ENCODE results near the gene USH2A. TPM values are rescaled to one million over a fixed set of nuclear protein-coding genes. Genes with fewer than 3 reads are reported as not detected.

The USH2A gene
- total RNA-seq, 1 donor from 2014 or later: 1.5 TPM

DNA sequence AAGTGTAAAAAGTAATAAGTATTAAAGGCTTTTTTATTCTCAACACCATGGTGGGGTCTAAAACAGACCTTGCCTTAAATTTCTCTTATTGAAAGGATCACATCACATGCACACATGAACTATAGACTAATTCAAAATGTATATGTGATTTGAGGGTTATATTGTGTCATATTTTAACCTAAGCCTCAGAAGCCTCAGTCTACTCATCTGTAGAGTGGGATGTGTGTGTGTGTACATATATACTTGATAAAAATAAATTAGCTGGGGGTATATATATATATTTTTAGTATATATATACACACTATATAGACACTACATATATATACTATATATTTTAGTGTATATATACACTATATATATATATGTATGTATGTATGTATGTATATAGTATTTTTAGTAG is 797.3 kb downstream of the USH2A start:
- no peak for ATAC-seq
- no peak for DNase-seq (ENCODE audit: low spot score)

DNA sequence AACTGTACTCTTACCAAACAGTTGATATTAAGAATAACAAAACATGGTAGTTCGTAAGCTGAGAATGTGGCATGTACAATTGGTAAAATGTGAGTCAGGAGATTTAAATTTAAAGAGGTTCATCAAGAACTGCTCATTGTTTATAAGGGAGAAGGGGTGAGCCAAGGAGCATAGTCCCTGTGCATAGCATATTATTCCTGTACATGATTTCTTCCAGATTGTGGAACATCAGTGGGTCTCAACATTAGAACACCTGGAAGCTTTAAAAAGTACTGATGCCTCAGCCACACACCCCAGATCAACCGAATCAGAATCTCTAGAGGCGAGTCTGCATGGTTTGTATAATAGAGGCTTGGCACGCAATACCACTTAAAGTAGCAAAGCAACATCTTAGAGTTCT is 800.1 kb downstream of the USH2A start:
- ATAC-seq (no peak), DNase-seq (ENCODE audit: low spot score) (no peak)

DNA sequence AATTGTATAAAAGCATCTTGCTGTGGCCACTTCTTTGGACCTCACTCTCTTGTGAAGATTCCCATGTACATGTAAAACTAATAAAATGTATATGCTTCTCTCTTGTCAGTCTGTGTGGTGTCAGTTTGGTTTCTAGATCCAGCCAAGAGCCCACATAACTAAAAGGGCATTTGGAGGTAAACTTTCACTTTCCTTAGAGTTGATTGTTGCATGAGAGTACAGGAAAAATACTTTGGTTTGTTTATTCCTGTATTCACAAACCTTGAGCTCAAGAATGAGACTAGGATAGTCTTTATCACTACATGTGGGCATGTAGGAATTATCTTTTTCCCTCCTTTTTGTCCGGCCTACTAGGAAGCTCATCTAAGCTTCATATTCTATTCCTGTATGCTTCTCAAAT is 805.3 kb downstream of the USH2A start:
- ATAC-seq (peak; percentile 33), DNase-seq (ENCODE audit: low spot score) (no peak)

DNA sequence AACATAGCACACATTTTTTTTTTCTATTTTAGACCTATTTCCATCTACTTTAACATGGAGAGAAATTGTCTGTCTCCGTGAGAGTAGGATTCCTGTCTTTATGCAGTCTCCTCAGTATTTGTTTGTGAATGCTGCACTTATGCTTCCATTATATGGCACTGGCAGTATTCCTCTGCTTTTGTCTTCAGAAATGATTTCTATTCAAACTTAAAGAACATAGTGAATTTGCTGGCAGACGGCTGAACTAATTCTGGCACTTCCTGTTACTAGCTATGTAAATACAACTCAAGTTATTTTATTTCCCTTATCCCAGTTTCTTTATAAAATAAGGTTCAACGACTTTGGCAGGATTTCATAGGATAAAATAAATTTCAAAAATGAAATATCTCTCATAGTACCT is 810.9 kb downstream of the USH2A start:
- no peak for DNase-seq (ENCODE audit: low spot score)
- ATAC-seq: no peak

DNA sequence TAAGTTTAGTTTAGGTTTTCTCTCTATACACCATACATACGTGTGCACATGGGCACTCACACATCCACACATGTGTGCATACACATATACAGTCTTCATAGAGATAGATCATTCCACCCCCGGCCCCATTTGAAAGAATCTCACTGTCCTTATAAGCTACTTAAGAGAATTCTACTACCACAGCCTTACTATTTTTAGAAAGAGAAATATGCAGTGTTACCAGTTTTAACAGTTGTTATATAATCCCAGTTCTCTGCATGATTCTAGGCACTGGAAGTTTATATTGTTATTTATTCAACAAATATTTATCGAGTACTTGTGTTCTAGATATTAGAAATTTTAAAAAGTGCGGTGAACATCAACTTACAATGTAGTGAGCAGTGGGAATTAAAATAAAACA is 814.6 kb downstream of the USH2A start:
- peak; percentile 13 for ATAC-seq
- DNase-seq (ENCODE audit: low spot score): no peak

DNA sequence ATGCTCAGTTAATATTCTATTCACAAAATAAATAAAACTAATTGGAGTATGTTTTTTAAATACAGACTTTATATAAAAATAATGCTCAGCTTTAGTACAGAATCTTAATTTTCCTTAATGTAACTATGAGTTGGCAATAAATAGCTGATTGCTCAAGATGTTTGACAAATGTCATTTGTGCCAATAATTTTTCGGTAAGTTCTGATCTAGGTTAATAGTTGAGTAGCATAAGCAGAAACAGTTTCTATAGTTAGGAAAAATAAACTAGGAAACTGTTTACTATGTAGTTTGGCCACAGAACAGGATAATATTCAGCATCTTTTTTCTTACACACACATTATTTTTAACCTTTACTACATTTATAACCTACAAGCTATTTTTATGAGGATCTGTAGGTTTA is 815.8 kb downstream of the USH2A start:
- peak; percentile 38 for ATAC-seq

DNA sequence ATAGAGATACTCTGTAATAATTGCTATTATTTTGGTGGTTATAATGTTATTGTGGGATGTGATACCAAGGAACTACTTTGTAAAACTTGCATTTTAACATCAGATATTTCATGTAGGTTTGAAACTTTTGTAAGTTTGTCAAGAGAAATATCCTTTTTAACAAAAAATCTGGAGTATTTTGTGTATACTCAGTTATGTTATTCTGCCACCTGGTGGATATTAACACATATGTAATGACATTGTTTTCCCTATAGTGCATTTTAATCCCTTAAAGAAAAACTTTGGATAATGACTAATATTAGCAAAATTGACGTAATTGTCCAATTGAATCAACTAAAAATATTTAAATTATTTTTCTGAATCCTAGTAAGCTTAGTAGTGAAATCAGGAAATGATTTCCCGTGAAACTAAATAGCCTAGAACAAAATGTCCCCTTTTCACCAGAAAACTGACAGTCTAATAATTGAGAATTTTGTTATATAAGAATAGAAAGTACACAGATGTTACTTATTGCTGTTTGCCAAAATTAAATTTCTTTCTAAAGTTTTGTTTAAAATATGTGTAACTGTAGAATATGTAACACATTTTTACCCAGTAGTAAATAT is 816.6 kb downstream of the USH2A start:
- no peak for DNase-seq (ENCODE audit: low spot score)
- ATAC-seq: peak; percentile 51

More for the DNA sequence above, 815.8 kb downstream of the USH2A start:
- DNase-seq (ENCODE audit: low spot score): no peak

DNA sequence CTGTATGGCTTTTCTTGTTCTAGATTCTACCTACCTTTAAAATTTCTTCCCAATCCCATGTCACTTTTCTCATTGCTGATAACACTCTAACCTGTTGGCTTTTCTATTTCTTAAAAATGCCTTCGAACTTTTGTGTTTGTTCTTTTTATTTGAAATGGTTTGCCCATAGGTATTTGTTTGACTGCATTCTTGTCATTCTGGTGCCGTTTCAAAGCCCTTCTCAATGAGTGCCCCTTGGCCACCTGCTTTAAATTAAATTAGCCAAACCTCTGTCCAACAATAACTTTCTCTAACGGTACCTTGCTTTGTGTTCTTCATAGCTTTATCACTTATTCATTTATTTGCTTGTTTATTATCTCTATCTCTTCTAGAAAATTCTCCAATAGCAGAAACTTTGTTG is 817.2 kb downstream of the USH2A start:
- ATAC-seq (no peak), DNase-seq (ENCODE audit: low spot score) (no peak)

DNA sequence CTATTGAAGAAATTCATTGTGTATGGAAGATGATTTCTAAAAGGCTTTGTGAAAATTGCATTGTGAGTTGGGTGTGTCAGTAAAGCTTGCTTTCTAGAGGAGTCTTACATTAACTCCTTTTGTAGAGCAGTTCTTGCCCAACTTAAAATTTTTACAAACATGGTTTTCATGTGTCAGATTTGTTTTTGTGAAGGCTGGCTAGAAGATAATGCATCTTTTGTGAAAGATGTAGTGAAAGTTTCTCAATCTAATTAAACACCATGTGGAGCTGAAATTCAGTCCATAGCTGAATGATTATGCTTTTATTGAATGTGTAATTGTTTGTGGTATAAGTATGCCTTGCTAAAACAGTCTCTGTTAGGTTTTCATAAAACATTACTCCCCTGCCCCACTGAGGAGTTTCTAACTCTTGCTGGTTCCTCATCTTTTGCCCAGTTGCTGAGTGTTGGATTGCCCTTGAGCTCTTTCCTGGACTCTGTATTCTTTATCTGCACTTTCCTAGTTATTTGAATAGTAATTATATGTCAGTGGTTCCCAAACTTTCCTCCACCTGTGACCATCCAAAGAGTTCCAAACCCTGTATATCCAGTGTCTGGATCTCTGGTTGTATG is 818.1 kb downstream of the USH2A start:
- DNase-seq (ENCODE audit: low spot score) (no peak), ATAC-seq (peak; percentile 35)

DNA sequence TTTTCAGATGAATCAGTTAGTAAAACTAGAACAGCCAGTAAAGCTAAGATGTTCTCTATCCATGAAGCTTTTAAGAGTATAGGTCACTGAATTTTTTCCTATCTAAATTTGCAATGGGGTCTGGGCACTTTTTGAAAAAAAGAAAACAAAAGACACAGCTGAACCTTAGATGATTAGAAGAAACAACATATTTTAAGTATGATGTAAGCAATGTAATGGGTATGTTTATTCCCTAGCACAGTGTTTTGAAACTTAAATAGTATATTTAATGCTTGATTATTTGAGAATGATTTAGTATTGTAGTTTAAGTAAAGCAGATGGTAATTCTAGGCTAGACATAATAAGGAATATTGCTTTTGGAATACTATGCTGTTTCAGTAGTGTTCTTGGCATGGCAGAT is 819.9 kb downstream of the USH2A start:
- DNase-seq (ENCODE audit: low spot score) (no peak), ATAC-seq (no peak)

DNA sequence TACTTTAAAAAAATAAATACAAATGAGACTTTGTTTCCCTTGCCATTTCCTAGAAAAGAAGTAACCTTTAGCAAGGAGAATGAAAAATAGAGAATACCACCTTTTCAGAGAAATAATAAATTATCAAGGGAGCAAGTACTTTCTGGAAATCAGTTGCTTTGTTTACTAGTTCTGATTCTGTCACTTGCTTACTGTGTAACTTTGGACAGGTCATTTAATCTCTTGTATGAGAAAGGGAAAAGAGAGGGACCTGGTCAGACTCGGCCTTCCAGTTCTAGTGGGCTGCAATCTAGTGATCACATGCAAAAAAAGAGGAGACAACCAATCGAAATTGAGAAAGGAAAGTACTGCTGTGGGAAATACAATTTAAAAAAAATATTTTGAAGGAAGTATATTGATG is 822.0 kb downstream of the USH2A start:
- DNase-seq (ENCODE audit: low spot score) (no peak), ATAC-seq (no peak)

DNA sequence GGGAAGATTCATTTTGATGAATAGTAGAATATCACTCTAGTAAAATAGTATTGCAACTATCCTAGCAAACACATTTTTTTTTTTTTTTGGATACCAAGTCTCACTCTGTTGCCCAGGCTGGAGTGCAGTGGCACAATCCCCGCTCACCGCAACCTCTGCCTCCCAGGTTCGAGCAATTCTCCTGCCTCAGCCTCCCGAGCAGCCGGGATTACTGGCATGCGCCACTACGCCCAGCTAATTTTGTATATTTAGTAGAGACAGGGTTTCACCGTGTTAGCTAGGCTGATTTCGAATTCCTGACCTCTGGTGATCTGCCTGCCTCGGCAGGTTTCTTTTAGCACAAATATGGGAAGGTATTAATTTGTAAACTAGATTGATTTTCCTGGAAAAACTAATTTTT is 822.4 kb downstream of the USH2A start:
- no peak for DNase-seq (ENCODE audit: low spot score)
- no peak for ATAC-seq

DNA sequence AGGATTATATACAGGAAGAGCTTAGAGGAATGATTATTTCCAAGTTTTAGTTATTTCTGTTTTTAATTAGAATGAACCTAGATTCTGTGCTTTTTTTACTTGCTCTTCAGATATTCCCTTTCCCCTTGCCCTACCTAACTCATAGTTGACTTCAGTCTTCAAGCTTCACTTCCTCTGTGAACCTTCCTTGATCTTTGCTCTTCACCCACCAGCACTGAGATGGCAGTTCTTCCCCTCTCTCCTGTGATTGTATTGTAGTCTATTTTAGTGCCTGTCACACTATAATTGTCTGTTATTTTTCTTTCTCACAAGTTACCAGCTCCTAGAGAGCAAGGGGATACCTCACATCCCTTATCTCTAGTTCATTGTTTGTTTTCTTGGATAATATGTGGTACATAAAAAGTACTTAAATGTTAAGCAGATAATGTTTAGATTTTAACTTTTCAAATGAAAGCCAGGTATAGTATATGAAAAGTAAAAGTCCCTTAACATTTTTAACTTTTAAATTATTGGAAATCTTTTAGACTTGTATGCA is 822.9 kb downstream of the USH2A start:
- no peak for DNase-seq (ENCODE audit: low spot score)
- no peak for ATAC-seq

DNA sequence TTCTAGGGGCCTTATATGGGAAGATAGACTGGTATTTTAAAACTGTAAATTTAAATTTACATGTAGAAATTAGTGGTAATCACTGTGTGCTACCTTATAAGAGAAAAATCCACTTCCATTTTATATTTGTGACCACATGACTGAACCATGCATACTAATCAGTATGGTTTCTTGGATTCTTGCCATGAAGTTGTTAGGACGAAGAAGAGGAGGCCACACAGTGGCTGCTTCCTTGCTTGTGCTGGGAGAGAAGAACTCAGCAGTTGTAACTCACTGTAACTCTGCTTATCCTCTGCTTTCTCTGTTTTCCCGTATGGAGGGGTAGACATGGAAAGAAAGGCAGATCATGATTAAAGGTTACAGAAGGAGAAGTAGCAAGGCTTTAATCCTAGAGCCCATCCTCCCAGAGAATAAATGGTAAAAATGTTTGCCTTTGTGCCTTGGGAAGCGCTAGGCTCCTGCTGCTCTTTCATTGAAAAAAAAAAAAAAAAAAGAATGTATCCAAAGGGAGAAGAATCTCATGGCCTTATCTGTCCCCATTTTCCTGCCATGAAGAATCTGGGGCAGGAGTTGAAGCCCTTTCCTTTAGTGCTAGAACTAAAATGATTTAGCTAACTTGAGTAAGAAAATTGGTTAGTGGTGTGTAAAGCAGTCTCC is 823.7 kb downstream of the USH2A start:
- no peak for ATAC-seq
- DNase-seq (ENCODE audit: low spot score): no peak

DNA sequence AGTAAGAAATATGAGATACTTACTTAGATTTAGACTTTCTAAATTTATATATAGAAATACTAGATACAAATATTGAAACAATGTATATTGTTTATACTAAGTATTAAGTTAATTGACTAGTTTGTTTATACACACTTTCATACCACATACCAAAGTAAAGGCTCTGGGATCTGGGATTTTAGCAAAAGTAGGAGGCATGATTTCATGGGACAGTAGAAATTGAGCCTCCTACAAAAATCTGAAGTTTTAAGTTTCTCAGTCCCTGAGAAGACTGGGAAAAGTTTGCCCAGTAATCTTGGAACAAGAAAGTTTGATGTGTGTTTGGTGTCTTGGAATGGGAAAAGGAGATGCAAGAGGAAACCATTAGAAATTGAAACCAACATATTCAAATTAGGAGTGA is 825.3 kb downstream of the USH2A start:
- DNase-seq (ENCODE audit: low spot score): no peak
- no peak for ATAC-seq

DNA sequence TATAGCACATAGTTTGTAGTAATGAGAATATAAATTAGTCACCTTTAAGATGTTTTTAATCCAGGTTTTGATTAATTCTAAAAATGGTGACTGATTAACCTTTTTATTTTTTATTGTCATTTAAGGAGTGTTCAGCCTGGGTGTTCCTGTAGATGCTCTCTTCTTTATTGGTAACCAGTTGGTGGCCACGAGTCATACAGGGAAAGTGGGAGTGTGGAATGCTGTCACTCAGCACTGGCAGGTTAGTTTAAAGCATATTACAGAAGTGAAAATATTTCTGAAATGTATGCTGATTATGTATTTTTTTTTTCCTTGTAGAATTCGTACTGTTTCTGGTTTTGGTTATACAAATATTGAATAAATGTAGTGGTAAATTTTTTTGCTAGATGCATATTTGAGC is 828.0 kb downstream of the USH2A start:
- ATAC-seq (no peak), DNase-seq (ENCODE audit: low spot score) (no peak)

DNA sequence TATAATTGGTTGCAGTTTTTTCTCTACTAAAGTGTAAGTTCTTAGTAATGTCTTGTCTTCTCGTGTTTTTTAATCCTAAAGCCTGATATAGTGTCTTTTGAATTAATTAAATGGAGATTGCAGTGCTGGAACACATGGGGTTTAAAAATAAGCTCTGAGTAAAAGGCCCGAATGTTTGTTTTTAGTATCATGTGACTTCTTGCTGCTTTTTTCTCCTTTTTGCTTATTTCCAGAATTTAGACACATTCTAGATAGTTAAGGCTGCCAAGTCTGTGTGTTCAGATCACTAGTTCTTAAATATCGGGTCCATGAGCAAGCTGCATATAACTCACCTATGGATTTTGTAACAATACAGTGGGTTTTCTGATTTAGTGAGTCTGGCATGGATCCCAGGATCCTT is 828.6 kb downstream of the USH2A start:
- no peak for DNase-seq (ENCODE audit: low spot score)
- no peak for ATAC-seq

DNA sequence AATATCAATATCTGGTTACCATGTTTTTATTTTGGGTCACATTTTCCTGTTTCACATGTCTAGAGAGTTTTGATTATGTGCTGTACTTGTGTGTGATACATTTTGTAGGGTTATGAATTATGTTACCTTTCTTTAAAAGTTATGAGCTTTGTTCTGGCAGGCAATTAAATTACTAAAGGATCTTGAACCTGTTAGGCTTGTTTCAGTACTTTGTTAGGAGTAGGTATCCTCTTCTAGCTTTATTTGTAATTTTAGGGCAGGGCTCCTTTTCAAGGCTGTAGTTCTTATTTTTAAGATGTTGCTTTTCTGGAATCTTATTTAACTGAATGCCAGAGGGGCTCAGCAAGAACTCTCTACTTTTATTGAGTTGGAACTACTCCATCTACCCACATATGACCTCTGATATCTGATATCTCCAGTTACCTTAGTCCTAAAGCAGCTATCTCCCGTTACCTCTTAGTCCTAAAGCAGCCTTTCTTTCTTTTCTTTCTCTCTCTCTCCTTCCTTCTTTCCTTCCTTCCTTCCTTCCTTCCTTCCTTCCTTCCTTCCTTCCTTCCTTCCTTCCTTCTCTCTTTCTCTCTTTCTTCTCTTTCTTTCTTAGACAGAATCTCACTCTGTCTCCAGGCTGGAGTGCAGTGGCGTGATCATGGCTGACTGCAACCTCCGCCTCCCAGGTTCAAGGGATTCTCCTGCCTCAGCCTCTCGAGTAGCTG is 832.3 kb downstream of the USH2A start:
- no peak for ATAC-seq
- DNase-seq (ENCODE audit: low spot score): no peak

DNA sequence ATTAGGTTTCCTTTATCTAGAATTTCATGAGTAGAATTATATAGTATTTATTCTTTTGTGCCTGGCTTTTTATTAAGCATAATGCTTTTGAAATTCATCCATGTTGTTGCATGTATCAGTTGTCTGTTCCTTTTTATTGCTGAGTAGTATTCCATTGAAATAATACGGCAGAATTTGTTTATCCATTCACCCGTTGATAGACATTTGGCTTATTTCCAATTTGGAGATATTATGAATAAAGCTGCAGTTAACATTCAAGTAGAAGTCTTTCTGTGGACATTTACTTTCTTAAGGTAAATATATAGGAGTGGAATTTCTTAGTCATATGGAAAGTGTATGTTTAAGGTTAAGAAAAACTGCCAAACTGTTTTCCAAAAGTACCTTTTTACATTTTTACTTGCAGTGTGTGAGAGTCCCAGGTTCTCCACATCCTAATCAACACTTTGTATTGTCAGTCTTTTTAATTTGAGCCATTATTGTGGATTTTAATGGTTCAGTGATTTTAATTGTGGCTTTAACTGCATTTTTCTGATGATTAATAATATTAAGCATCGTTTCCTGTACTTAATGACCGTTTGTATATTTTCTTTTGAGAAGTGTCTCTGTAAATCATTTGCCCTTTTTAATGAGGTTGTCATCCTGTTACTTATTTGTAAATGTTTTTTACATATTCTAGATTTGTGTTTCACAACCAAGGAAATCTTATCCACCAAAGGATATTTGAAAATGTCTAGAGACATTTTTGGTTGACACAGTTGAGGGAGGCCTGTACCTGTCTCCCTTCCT is 833.4 kb downstream of the USH2A start:
- DNase-seq (ENCODE audit: low spot score): no peak

DNA sequence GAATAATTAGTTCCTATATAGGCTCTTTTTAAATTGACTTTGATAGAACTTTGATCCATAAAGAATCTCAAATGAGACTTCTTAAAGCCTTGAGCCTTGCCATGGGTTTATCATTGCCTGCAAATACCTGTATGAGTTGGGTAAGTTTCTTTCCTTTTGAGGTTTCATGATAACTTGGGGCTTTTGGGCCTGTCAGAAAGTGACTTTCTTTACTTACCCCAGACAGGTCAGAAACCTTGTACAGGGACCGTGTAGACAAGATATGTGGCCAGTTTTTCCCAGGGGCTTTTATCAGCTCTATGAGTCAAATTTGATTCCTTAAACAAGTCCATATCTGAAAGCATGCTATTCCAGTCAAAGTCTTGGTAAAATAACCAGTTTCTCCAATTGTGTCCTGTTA is 838.9 kb downstream of the USH2A start:
- ATAC-seq (no peak), DNase-seq (ENCODE audit: low spot score) (no peak)

More for the DNA sequence above, 833.4 kb downstream of the USH2A start:
- ATAC-seq: no peak

DNA sequence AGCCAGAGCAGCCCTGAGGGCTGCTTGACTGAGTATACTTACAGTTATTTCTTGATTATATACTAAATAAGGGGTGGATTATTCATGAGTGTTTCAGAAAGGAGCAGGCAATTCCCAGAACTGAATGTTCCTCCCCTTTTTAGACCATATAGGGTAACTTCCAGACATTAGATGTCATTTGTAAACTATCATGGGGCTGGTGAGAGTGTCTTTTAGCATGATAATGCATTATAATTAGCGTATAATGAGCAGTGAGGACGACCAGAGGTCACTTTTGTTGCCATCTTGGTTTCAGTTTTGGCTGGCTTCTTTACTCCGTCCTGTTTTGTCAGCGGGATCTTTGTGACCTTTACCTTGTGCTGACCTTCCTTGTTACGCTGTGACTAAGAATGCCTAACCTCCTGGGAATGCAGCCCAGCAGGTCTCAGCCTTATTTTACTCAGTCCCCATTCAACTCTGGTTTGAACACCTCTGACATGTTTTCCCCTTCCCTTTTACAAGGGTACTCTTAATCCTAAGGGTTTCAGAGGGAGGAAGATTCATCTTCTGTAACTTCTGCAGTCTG is 840.0 kb downstream of the USH2A start:
- ATAC-seq (peak; percentile 89), DNase-seq (ENCODE audit: low spot score) (no peak)
